OCI-LY3 (cell line): ENCODE results near the gene FGB.

Source experiments
- H2AFZ ChIP-seq: fragments of 200-600, 300-600 bp; shearing (Covaris generic); 2 replicates; pipeline ENCODE4 v1.6.0; 2014; ENCODE audit warnings: antibody characterized with exemption, low read depth, low read length
- H3K27ac ChIP-seq: fragments of 200-600, 300-600 bp; sonication (generic); 2 replicates; pipeline ENCODE4 v1.5.1; 2014; ENCODE audit warnings: mild to moderate bottlenecking, low read length, moderate library complexity, mixed read lengths
- H3K27me3 ChIP-seq: fragments of 200-600, 300-600 bp; sonication (generic); 2 replicates; pipeline ENCODE4 v1.6.1; 2014; ENCODE audit warnings: low read depth, low read length, mixed read lengths
- H3K36me3 ChIP-seq: fragments of 200-600, 300-600 bp; sonication (generic); replicated peaks from 2 replicates; pipeline ENCODE3; 2014; ENCODE audit warnings: low read depth, low read length, mixed read lengths
- H3K4me1 ChIP-seq: fragments of 300-600, 200-600 bp; sonication (generic); 2 replicates; pipeline ENCODE4 v1.6.1; 2014; ENCODE audit warnings: low read length, mixed read lengths
- H3K4me2 ChIP-seq: fragments of 200-600, 300-600 bp; sonication (generic); 2 replicates; pipeline ENCODE4 v1.6.1; 2014; ENCODE audit warnings: low read length, mixed read lengths
- H3K4me3 ChIP-seq: fragments of 300-600, 200-600 bp; sonication (generic); 2 replicates; pipeline ENCODE4 v1.5.1; 2014; ENCODE audit warnings: antibody characterized with exemption, mild to moderate bottlenecking, low read length, moderate library complexity
- H3K79me2 ChIP-seq: fragments of 300-600, 200-600 bp; shearing (Covaris generic); 2 replicates; pipeline ENCODE4 v1.6.1; 2014; ENCODE audit warnings: mild to moderate bottlenecking, low read length, mixed read lengths
- H3K9ac ChIP-seq: fragments of 300-600, 200-600 bp; shearing (Covaris generic); 2 replicates; pipeline ENCODE4 v1.6.0; 2014; ENCODE audit warnings: mild to moderate bottlenecking, low read length, moderate library complexity
- H3K9me3 ChIP-seq: fragments of 200-600, 300-600 bp; shearing (Covaris generic); 2 replicates; pipeline ENCODE4 v1.6.1; 2014; ENCODE audit warnings: low read length, mixed read lengths; ENCODE audit not compliant: insufficient read depth
- H4K20me1 ChIP-seq: fragments of 200-600, 300-600 bp; sonication (generic); 2 replicates; pipeline ENCODE4 v1.6.1; 2016; ENCODE audit warnings: low read length, mixed read lengths; ENCODE audit not compliant: insufficient read depth
- CTCF ChIP-seq: fragments of 200-600, 300-600 bp; sonication (generic); IDR thresholded peaks from 2 replicates; pipeline ENCODE4 v1.5.1; 2014; ENCODE audit warnings: antibody characterized with exemption, low read length, low read depth
- EZH2phosphoT487 ChIP-seq: fragments of 200-600 bp; shearing (Covaris generic); IDR thresholded peaks from 2 replicates; pipeline ENCODE4 v1.6.1; 2018; ENCODE audit warnings: antibody characterized with exemption, mixed run types, low read depth

Gene FGB

GRCh38 chr4:154562697-154563254 is at the start of gene FGB:
FGB (plus strand) TSS chr4:154563011; CDS start chr4:154563019, 8 bp downstream.
- Histone ChIP-seq H3K27ac (no peak within 1 kb of the TSS), H2AFZ (no peak within 1 kb of the TSS), H3K4me2 (no peak within 1 kb of the TSS), H4K20me1 (no peaks in the 10 kb centered on the region), H3K9me3 (no peaks in the 10 kb centered on the region), H3K9ac (no peak within 1 kb of the TSS), H3K79me2 (no peaks in the 10 kb centered on the region), H3K36me3 (no peaks in the 10 kb centered on the region), H3K27me3 (no peaks in the 10 kb centered on the region), H3K4me1 (peaks cover 4% of the 10 kb centered on the region; the same call in 1 of the 2 replicates), H3K4me3 (no peak within 1 kb of the TSS)
- TF ChIP-seq CTCF (no peak), EZH2phosphoT487 (no peak)

- Histone ChIP-seq H3K9me3 (peaks cover 5% of the 10 kb centered on the region; the same call in 1 of the 2 replicates), H3K27me3 (peaks cover 42% of the 10 kb centered on the region), H4K20me1 (no peaks in the 10 kb centered on the region), H3K4me1 (peaks cover 22% of the 10 kb centered on the region), H3K4me3 (no peak overlapping the region), H3K27ac (no peak overlapping the region), H3K36me3 (peaks cover 5% of the 10 kb centered on the region), H2AFZ (no peak overlapping the region), H3K79me2 (no peaks in the 10 kb centered on the region), H3K4me2 (no peak overlapping the region), H3K9ac (no peak overlapping the region)
- no peak for TF ChIP-seq CTCF
- no peak for TF ChIP-seq EZH2phosphoT487
Observed at GRCh38 chr4:154516318-154517029, 46.3 kb upstream of the FGB start.

- Histone ChIP-seq H2AFZ (no peak overlapping the region), H3K9me3 (peaks cover 5% of the 10 kb centered on the region; the same call in 1 of the 2 replicates), H4K20me1 (no peaks in the 10 kb centered on the region), H3K27ac (no peak overlapping the region), H3K79me2 (no peaks in the 10 kb centered on the region), H3K4me1 (peaks cover 17% of the 10 kb centered on the region), H3K27me3 (peaks cover 50% of the 10 kb centered on the region), H3K4me3 (no peak overlapping the region), H3K9ac (no peak overlapping the region), H3K36me3 (peaks cover 5% of the 10 kb centered on the region), H3K4me2 (no peak overlapping the region)
- no peak for TF ChIP-seq CTCF
- TF ChIP-seq EZH2phosphoT487, result no peak
Observed at GRCh38 chr4:154517591-154517990, 45.2 kb upstream of the FGB start.

- H2AFZ ChIP-seq, result no peak overlapping the region
- H3K4me2 ChIP-seq, result no peak overlapping the region
- H3K27ac ChIP-seq, result no peak overlapping the region
- H3K9me3 ChIP-seq, result no peaks in the 10 kb centered on the region
- H4K20me1 ChIP-seq, result no peaks in the 10 kb centered on the region
- no peaks in the 10 kb centered on the region for H3K36me3 ChIP-seq
- TF ChIP-seq CTCF (no peak), EZH2phosphoT487 (no peak)
- H3K27me3 ChIP-seq, result peaks cover 49% of the 10 kb centered on the region
- no peak overlapping the region for H3K9ac ChIP-seq
- no peak overlapping the region for H3K4me3 ChIP-seq
- H3K79me2 ChIP-seq, result no peaks in the 10 kb centered on the region
- peaks cover 13% of the 10 kb centered on the region for H3K4me1 ChIP-seq
Observed at GRCh38 chr4:154519214-154519613, 43.6 kb upstream of the FGB start.
